Measurements from ENCODE around the gene LRRC14B.

The LRRC14B gene

GRCh38 chr5:199197-199949 lies 8.1 kb downstream of the LRRC14B start:
- Histone ChIP-seq H3K4me1 (ENCODE audit: insufficient read depth, insufficient read length) (no peaks in the 10 kb centered on the region), H3K9me3 (ENCODE audit: insufficient read depth, low read length) (no peaks in the 10 kb centered on the region), H3K9ac (ENCODE audit: insufficient read length, low read depth) (no peak overlapping the region), H3K36me3 (ENCODE audit: insufficient read depth, insufficient read length, low read length) (peaks cover 25% of the 10 kb centered on the region), H3K27me3 (ENCODE audit: insufficient read depth, insufficient read length) (no peaks in the 10 kb centered on the region), H3K4me3 (ENCODE audit: insufficient read length, low read depth) (no peak overlapping the region)
- DNase-seq (ENCODE audit: low read depth, low spot score) = no peak
- no peak for TF ChIP-seq SUZ12 (IDR thresholded peaks at IDR 0.05; ENCODE audit: extremely low read depth, insufficient read depth, insufficient read length)
- no peak for TF ChIP-seq ZNF274 (IDR thresholded peaks at IDR 0.05; ENCODE audit: low read depth, low read length)
- no peak for TF ChIP-seq YY1 (IDR thresholded peaks at IDR 0.05; ENCODE audit: insufficient read depth, insufficient read length)

DNA sequence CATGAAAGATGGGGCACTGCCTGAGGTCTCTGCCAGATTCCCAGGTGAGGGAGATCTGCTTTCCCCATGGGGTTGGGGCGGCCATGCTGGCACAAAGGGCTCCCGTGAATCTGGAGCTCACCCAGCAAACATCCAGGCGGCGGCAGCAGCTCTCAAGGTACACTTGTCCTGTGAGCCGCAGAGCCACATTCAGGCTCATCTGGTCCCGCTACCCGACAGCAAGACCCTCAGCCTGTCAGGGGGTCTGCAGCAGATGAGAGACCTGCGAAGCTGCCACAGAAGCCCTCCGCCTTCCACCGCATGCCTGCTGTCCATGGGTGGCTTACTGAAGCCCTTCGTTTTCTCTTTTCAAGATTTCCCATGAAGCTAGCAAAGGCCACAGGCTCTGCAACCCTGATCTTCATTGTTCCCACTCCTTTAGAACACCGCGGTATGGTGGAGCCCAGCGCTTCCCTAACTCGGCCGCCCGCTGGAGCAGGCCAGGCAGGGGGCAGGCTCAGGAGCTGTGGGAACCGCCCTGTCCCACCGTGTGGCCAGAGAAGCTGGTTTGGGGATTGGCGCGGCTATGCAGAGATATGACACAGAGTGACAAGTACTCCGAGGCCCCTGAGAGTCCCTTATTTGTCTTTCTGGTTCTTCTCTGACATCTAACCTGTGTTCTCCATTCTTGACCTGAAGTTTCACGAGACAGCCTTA lies 8.8 kb downstream of the LRRC14B start:
- Histone ChIP-seq H3K9me3 (ENCODE audit: insufficient read depth, low read length) (no peaks in the 10 kb centered on the region), H3K9ac (ENCODE audit: insufficient read length, low read depth) (no peak overlapping the region), H3K27me3 (ENCODE audit: insufficient read depth, insufficient read length) (no peaks in the 10 kb centered on the region), H3K36me3 (ENCODE audit: insufficient read depth, insufficient read length, low read length) (peaks cover 32% of the 10 kb centered on the region), H3K4me1 (ENCODE audit: insufficient read depth, insufficient read length) (no peaks in the 10 kb centered on the region), H3K4me3 (ENCODE audit: insufficient read length, low read depth) (no peak overlapping the region)
- DNase-seq (ENCODE audit: low read depth, low spot score) = no peak
- TF ChIP-seq YY1 (IDR thresholded peaks at IDR 0.05; ENCODE audit: insufficient read depth, insufficient read length) (no peak), SUZ12 (IDR thresholded peaks at IDR 0.05; ENCODE audit: extremely low read depth, insufficient read depth, insufficient read length) (no peak), ZNF274 (IDR thresholded peaks at IDR 0.05; ENCODE audit: low read depth, low read length) (no peak)

DNA sequence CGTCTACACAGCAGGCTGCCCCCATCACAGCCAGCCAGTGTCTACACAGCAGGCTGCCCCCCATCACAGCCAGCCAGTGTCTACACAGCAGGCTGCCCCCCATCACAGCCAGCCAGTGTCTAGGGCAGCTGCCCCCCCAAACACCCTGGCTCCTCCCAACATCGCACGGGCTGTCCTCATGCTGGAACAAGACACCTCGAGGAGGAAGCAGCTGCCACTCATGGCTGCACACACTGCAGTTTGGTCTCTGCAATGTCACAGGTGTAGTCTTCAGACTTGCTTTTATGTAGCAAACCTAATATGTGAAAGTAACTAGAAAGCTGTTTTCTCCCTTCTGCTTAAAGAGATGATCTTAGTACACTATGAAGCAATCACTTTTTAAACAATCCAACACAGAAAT lies 9.7 kb downstream of the LRRC14B start:
- Histone ChIP-seq H3K9ac (ENCODE audit: insufficient read length, low read depth) (no peak overlapping the region), H3K9me3 (ENCODE audit: insufficient read depth, low read length) (no peaks in the 10 kb centered on the region), H3K27me3 (ENCODE audit: insufficient read depth, insufficient read length) (no peaks in the 10 kb centered on the region), H3K4me3 (ENCODE audit: insufficient read length, low read depth) (no peak overlapping the region), H3K4me1 (ENCODE audit: insufficient read depth, insufficient read length) (no peaks in the 10 kb centered on the region), H3K36me3 (ENCODE audit: insufficient read depth, insufficient read length, low read length) (peaks cover 41% of the 10 kb centered on the region)
- no peak for DNase-seq (ENCODE audit: low read depth, low spot score)
- TF ChIP-seq ZNF274 (IDR thresholded peaks at IDR 0.05; ENCODE audit: low read depth, low read length) (no peak), SUZ12 (IDR thresholded peaks at IDR 0.05; ENCODE audit: extremely low read depth, insufficient read depth, insufficient read length) (no peak), YY1 (IDR thresholded peaks at IDR 0.05; ENCODE audit: insufficient read depth, insufficient read length) (no peak)

- no peaks in the 10 kb centered on the region for H3K27me3 ChIP-seq (ENCODE audit: insufficient read depth, insufficient read length)
- no peak for DNase-seq (ENCODE audit: low read depth, low spot score)
- no peak overlapping the region for H3K4me3 ChIP-seq (ENCODE audit: insufficient read length, low read depth)
- H3K36me3 ChIP-seq (ENCODE audit: insufficient read depth, insufficient read length, low read length) = peaks cover 44% of the 10 kb centered on the region
- H3K4me1 ChIP-seq (ENCODE audit: insufficient read depth, insufficient read length) = no peaks in the 10 kb centered on the region
- H3K9me3 ChIP-seq (ENCODE audit: insufficient read depth, low read length) = no peaks in the 10 kb centered on the region
- no peak for TF ChIP-seq YY1 (IDR thresholded peaks at IDR 0.05; ENCODE audit: insufficient read depth, insufficient read length)
- TF ChIP-seq SUZ12 (IDR thresholded peaks at IDR 0.05; ENCODE audit: extremely low read depth, insufficient read depth, insufficient read length) = no peak
- TF ChIP-seq ZNF274 (IDR thresholded peaks at IDR 0.05; ENCODE audit: low read depth, low read length) = no peak
- H3K9ac ChIP-seq (ENCODE audit: insufficient read length, low read depth) = no peak overlapping the region
Observed at GRCh38 chr5:201672-202071, 10.4 kb downstream of the LRRC14B start.

DNA sequence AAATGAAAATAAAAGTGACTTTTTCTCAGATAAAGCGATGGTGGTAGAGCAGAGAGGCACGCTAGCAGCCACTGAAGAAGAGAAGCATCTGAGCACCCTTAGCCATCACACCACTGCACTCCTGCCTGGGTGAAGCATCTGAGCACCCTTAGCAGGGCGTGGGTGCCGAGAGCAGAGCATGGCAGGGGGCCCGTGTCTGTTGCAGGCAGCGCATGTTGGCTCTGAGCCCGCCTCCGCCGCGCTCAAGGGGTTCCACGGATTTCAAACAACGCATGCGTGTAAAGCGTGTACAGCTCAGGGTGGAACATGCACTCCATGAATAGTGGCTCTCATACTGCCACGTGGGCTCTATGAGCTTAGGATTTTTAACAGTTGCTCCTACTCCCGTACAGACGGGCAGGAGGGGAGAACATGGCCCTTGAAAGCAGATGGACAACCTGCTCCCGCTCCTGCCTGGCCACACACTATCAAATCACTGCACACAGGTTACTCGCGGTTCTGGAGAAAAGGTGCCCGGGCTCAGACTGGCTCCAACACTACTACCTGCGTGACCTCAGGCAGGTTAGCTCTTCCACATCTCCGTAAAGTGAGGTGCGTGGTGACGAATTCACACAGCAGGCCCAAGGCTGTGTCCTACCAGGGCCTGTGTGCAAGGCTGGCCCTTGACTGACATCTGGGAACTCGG lies 12.1 kb downstream of the LRRC14B start:
- no peak for DNase-seq (ENCODE audit: low read depth, low spot score)
- H3K9me3 ChIP-seq (ENCODE audit: insufficient read depth, low read length) = no peaks in the 10 kb centered on the region
- no peak overlapping the region for H3K4me3 ChIP-seq (ENCODE audit: insufficient read length, low read depth)
- TF ChIP-seq SUZ12 (IDR thresholded peaks at IDR 0.05; ENCODE audit: extremely low read depth, insufficient read depth, insufficient read length) = no peak
- TF ChIP-seq YY1 (IDR thresholded peaks at IDR 0.05; ENCODE audit: insufficient read depth, insufficient read length) = no peak
- no peak for TF ChIP-seq ZNF274 (IDR thresholded peaks at IDR 0.05; ENCODE audit: low read depth, low read length)
- H3K4me1 ChIP-seq (ENCODE audit: insufficient read depth, insufficient read length) = no peaks in the 10 kb centered on the region
- no peak overlapping the region for H3K9ac ChIP-seq (ENCODE audit: insufficient read length, low read depth)
- peaks cover 44% of the 10 kb centered on the region for H3K36me3 ChIP-seq (ENCODE audit: insufficient read depth, insufficient read length, low read length)
- H3K27me3 ChIP-seq (ENCODE audit: insufficient read depth, insufficient read length) = no peaks in the 10 kb centered on the region

DNA sequence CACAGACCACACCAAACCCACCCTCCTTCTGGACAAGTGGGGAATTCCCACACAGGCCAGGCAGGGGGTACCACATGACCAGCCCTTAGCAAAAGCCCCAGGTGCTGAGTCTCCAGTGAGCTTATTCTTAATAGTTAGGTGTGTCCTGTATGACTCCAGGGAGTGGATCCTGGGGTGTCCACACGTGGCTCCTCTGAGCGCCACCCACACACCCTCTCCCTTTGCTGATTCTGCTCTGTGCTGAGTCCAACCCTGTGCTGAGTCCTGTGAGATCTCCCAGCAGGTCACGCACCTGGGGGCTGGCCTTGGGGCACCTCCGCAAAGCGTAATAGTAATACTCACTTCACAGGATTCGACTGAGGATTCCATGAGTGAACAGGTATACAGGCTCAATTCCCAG lies 12.7 kb downstream of the LRRC14B start:
- Histone ChIP-seq H3K9ac (ENCODE audit: insufficient read length, low read depth) (no peak overlapping the region), H3K4me1 (ENCODE audit: insufficient read depth, insufficient read length) (no peaks in the 10 kb centered on the region), H3K9me3 (ENCODE audit: insufficient read depth, low read length) (no peaks in the 10 kb centered on the region), H3K27me3 (ENCODE audit: insufficient read depth, insufficient read length) (no peaks in the 10 kb centered on the region), H3K36me3 (ENCODE audit: insufficient read depth, insufficient read length, low read length) (peaks cover 41% of the 10 kb centered on the region), H3K4me3 (ENCODE audit: insufficient read length, low read depth) (no peak overlapping the region)
- no peak for DNase-seq (ENCODE audit: low read depth, low spot score)
- no peak for TF ChIP-seq SUZ12 (IDR thresholded peaks at IDR 0.05; ENCODE audit: extremely low read depth, insufficient read depth, insufficient read length)
- TF ChIP-seq ZNF274 (IDR thresholded peaks at IDR 0.05; ENCODE audit: low read depth, low read length) = no peak
- no peak for TF ChIP-seq YY1 (IDR thresholded peaks at IDR 0.05; ENCODE audit: insufficient read depth, insufficient read length)

GRCh38 chr5:204462-204861 lies 13.2 kb downstream of the LRRC14B start:
- TF ChIP-seq YY1 (IDR thresholded peaks at IDR 0.05; ENCODE audit: insufficient read depth, insufficient read length) (no peak), ZNF274 (IDR thresholded peaks at IDR 0.05; ENCODE audit: low read depth, low read length) (no peak), SUZ12 (IDR thresholded peaks at IDR 0.05; ENCODE audit: extremely low read depth, insufficient read depth, insufficient read length) (no peak)
- Histone ChIP-seq H3K9ac (ENCODE audit: insufficient read length, low read depth) (no peak overlapping the region), H3K27me3 (ENCODE audit: insufficient read depth, insufficient read length) (no peaks in the 10 kb centered on the region), H3K9me3 (ENCODE audit: insufficient read depth, low read length) (no peaks in the 10 kb centered on the region), H3K4me1 (ENCODE audit: insufficient read depth, insufficient read length) (no peaks in the 10 kb centered on the region), H3K4me3 (ENCODE audit: insufficient read length, low read depth) (no peak overlapping the region), H3K36me3 (ENCODE audit: insufficient read depth, insufficient read length, low read length) (peaks cover 38% of the 10 kb centered on the region)
- DNase-seq (ENCODE audit: low read depth, low spot score) = no peak

Data from NT2/D1 (cell line).